NCI-H2081 (cell line): ENCODE measurements around the gene FAM9C.
"Not testable (repeated sequence)": the region's sequence is repeated elsewhere in the genome, so short reads cannot be mapped to it uniquely, and the experiment has no call there.

Experiments used
- DNase-seq, 2 experiments: peaks; one replicate each; lab custom pipeline; 2025; lab: John Stamatoyannopoulos, UW

Gene FAM9C

GRCh38 chrX:13043138-13043537 lies 1.3 kb downstream of the FAM9C start:
- DNase-seq = no peak

GRCh38 chrX:13036896-13037295 lies 7.5 kb downstream of the FAM9C start:
- DNase-seq = no peak

GRCh38 chrX:13033193-13033592 lies 11.2 kb downstream of the FAM9C start:
- DNase-seq = no peak

GRCh38 chrX:13029887-13030771 lies 14.3 kb downstream of the FAM9C start:
- DNase-seq = no peak

GRCh38 chrX:13029637-13029886 lies 14.9 kb downstream of the FAM9C start:
- DNase-seq = no peak

GRCh38 chrX:13028871-13029636 lies 15.4 kb downstream of the FAM9C start:
- DNase-seq = no peak

- DNase-seq = no peak
Observed at GRCh38 chrX:13026877-13027652, 17.4 kb downstream of the FAM9C start.

- DNase-seq = no peak
Observed at GRCh38 chrX:13024986-13025385, 19.4 kb downstream of the FAM9C start.

GRCh38 chrX:13023979-13024378 lies 20.4 kb downstream of the FAM9C start:
- no peak for DNase-seq

- no peak for DNase-seq
Observed at GRCh38 chrX:13023567-13023966, 20.9 kb downstream of the FAM9C start.

GRCh38 chrX:13022926-13023325 lies 21.5 kb downstream of the FAM9C start:
- no peak for DNase-seq

GRCh38 chrX:13016731-13017130 lies 27.7 kb downstream of the FAM9C start:
- DNase-seq = not testable (repeated sequence)

GRCh38 chrX:13015536-13016236 lies 28.7 kb downstream of the FAM9C start:
- DNase-seq = no peak

GRCh38 chrX:13014111-13015096 lies 30.0 kb downstream of the FAM9C start:
- DNase-seq = no peak

GRCh38 chrX:13013363-13014110 lies 30.9 kb downstream of the FAM9C start:
- DNase-seq = peak in 1 of 2 experiments; percentile 10

- no peak for DNase-seq
Observed at GRCh38 chrX:13010546-13010945, 33.9 kb downstream of the FAM9C start.

GRCh38 chrX:13009844-13010243 lies 34.6 kb downstream of the FAM9C start:
- no peak for DNase-seq

GRCh38 chrX:13009273-13009672 lies 35.1 kb downstream of the FAM9C start:
- no peak for DNase-seq

GRCh38 chrX:13008851-13009250 lies 35.6 kb downstream of the FAM9C start:
- DNase-seq = no peak

- no peak for DNase-seq
Observed at GRCh38 chrX:13008189-13008533, 36.3 kb downstream of the FAM9C start.
